Prostate gland (tissue), 2 donors: ENCODE results near the gene ATOSB. TPM values are rescaled to one million over a fixed set of nuclear protein-coding genes. Genes with fewer than 3 reads are reported as not detected.

Experiments
- DNase-seq: peaks from one replicate; pipeline ENCODE4 v3.0.0-alpha.2; 2019; ENCODE audit warnings: low spot score
- H3K27ac ChIP-seq, 2 donors: fragments of 200-600 bp; sonication (generic); 2 replicates each; pipeline ENCODE4 v1.5.1; 2017 to 2019
- H3K27me3 ChIP-seq: fragments of 200-600 bp; sonication (generic); replicated peaks from 2 replicates; pipeline ENCODE4 v1.5.1; 2019; ENCODE audit not compliant: insufficient read depth
- H3K36me3 ChIP-seq, 2 donors: fragments of 200-600 bp; sonication (generic); 1 replicate in 1 of 2; 2 replicates in 1 of 2; pipeline versions ENCODE4 v1.5.1 to v1.8.1; 2017 to 2019
- H3K4me1 ChIP-seq: fragments of 200-600 bp; sonication (generic); replicated peaks from 2 replicates; pipeline ENCODE4 v1.5.1; 2019
- H3K4me3 ChIP-seq, 2 donors: fragments of 200-600 bp; sonication (generic); 2 replicates each; pipeline ENCODE4 v1.5.1; 2017 to 2019
- H3K9me3 ChIP-seq: fragments of 200-600 bp; sonication (generic); 2 replicates; pipeline ENCODE4 v1.5.1; 2017
- CTCF ChIP-seq, 4 experiments: fragments of 200-600 bp in 2 of 4; fragments of 450-650 bp in 2 of 4; sonication (generic) in 2 of 4; IDR thresholded peaks; 1 replicate in 3 of 4; 2 replicates in 1 of 4; pipeline ENCODE4 v1.5.1; 2016 to 2019; ENCODE audit warnings: antibody characterized with exemption in 4 of 4, mild to moderate bottlenecking in 2 of 4, moderate library complexity in 2 of 4
- POLR2A ChIP-seq: fragments of 450-650 bp; IDR thresholded peaks from one replicate; pipeline ENCODE4 v1.6.1; 2016; ENCODE audit warnings: antibody characterized with exemption, mild to moderate bottlenecking
- POLR2AphosphoS5 ChIP-seq: sonication (generic); formaldehyde crosslinking; IDR thresholded peaks from one replicate; pipeline ENCODE4 v1.6.1; 2017; ENCODE audit warnings: antibody characterized with exemption
- WGBS: methylation state at CpG from one replicate; pipeline ENCODE4 v1.1.5; 2018; 5-methylcytosine and 5-hydroxymethylcytosine counted together
- intact Hi-C: fragments of 100-400 bp; cut with DNase I; formaldehyde crosslinking; loops from one replicate; pipeline ENCODE4 v1.14.2; 2022
- total RNA-seq, 2 donors: library from RNA; depleted of rRNA; stranded (reverse); fragments of >200 nt; gene quantifications; one replicate each; pipeline ENCODE4 v1.1.0, GENCODE V29; 2016

The ATOSB gene
- total RNA-seq, 2 donors from 2014 or later = 15.9 to 21.3 TPM

- peaks cover 20 to 28% of the 10 kb centered on the region in 2 donors for H3K36me3 ChIP-seq
- WGBS = 93% methylated on average over 6 of the region's 6 CpGs
- intact Hi-C loops = no loop called here
- H3K27ac ChIP-seq = no peak overlapping the region
- peaks cover 6% of the 10 kb centered on the region for H3K4me1 ChIP-seq
- no peak overlapping the region for H3K4me3 ChIP-seq
- no peaks in the 10 kb centered on the region for H3K27me3 ChIP-seq
- TF ChIP-seq CTCF (IDR thresholded peaks at IDR 0.05) = no peak
- TF ChIP-seq POLR2AphosphoS5 = no peak
- no peak for TF ChIP-seq POLR2A
- no peaks in the 10 kb centered on the region for H3K9me3 ChIP-seq
- DNase-seq = no peak
These were observed 7.2 kb downstream of the ATOSB start for GRCh38 chr9:35108461-35108860.

GRCh38 chr9:35107297-35108290, 8.1 kb downstream of the ATOSB start:
- Histone ChIP-seq H3K36me3 (peaks cover 20 to 28% of the 10 kb centered on the region in 2 donors), H3K27ac (no peak overlapping the region), H3K4me3 (no peak overlapping the region), H3K27me3 (no peaks in the 10 kb centered on the region), H3K4me1 (peaks cover 4% of the 10 kb centered on the region), H3K9me3 (no peaks in the 10 kb centered on the region)
- intact Hi-C loops = no loop called here
- no peak for TF ChIP-seq POLR2AphosphoS5
- 77% methylated on average over 18 of the region's 18 CpGs for WGBS
- DNase-seq = no peak

- Histone ChIP-seq H3K36me3 (peaks cover 20 to 28% of the 10 kb centered on the region in 2 donors), H3K27ac (no peak overlapping the region), H3K4me3 (no peak overlapping the region), H3K4me1 (no peaks in the 10 kb centered on the region), H3K9me3 (no peaks in the 10 kb centered on the region), H3K27me3 (no peaks in the 10 kb centered on the region)
- no peak for DNase-seq
- intact Hi-C loops = no loop called here
- WGBS = 90% methylated on average over 7 of the region's 7 CpGs
- TF ChIP-seq POLR2A = no peak
These were observed 9.3 kb downstream of the ATOSB start for GRCh38 chr9:35106343-35106730.

GRCh38 chr9:35105571-35106342, 9.9 kb downstream of the ATOSB start:
- Histone ChIP-seq H3K27me3 (no peaks in the 10 kb centered on the region), H3K4me3 (no peak overlapping the region), H3K27ac (no peak overlapping the region), H3K4me1 (no peaks in the 10 kb centered on the region), H3K36me3 (peaks cover 20 to 28% of the 10 kb centered on the region in 2 donors), H3K9me3 (no peaks in the 10 kb centered on the region)
- DNase-seq = no peak
- intact Hi-C loops = no loop called here
- TF ChIP-seq POLR2AphosphoS5 = no peak
- no peak for TF ChIP-seq CTCF (IDR thresholded peaks at IDR 0.05)
- no peak for TF ChIP-seq POLR2A
- 88% methylated on average over 13 of the region's 13 CpGs for WGBS

GRCh38 chr9:35105126-35105525, 10.5 kb downstream of the ATOSB start:
- intact Hi-C loops = no loop called here
- peaks cover 20 to 28% of the 10 kb centered on the region in 2 donors for H3K36me3 ChIP-seq
- 90% methylated on average over 12 of the region's 12 CpGs for WGBS

More at GRCh38 chr9:35105126-35105525, 10.5 kb downstream of the ATOSB start:
- Histone ChIP-seq H3K4me1 (no peaks in the 10 kb centered on the region), H3K9me3 (no peaks in the 10 kb centered on the region), H3K4me3 (no peak overlapping the region), H3K27ac (no peak overlapping the region), H3K27me3 (no peaks in the 10 kb centered on the region)
- no peak for DNase-seq
- TF ChIP-seq POLR2AphosphoS5 = no peak
- no peak for TF ChIP-seq POLR2A
- TF ChIP-seq CTCF (IDR thresholded peaks at IDR 0.05) = no peak
